ENCODE measurements around the gene FSTL4.
A peak's percentile ranks its signal among the peaks of the same experiment; 100 is the strongest.

Gene FSTL4

DNA sequence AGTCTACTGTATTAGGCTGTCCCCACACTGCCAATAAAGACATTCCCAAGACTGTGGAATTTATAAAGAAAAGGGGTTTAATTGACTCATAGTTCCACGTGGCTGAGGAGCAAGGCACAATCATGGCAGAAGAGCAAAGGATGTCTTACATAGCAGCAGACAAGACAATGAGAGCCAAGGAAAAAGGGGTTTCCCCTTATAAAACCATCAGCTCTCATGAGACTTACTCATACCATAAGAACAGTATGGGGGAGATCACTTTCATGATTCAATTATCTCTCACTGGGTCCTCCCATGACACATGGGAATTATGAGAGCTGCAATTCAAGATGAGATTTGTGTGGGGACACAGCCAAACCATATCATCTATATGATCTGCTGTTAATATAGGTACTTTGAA, 14.8 kb upstream of the FSTL4 start:
- no peaks in the 10 kb centered on the region for H3K4me1 Mint-ChIP-seq
- H3K36me3 Mint-ChIP-seq = no peaks in the 10 kb centered on the region
- no peaks in the 10 kb centered on the region for H3K9me3 Mint-ChIP-seq
- DNase-seq (ENCODE audit: low spot score in 2 of 2) (no peak), ATAC-seq (peak; percentile 93)
- H3K4me3 Mint-ChIP-seq = no peak overlapping the region
- H3K27ac Mint-ChIP-seq = no peak overlapping the region

DNA sequence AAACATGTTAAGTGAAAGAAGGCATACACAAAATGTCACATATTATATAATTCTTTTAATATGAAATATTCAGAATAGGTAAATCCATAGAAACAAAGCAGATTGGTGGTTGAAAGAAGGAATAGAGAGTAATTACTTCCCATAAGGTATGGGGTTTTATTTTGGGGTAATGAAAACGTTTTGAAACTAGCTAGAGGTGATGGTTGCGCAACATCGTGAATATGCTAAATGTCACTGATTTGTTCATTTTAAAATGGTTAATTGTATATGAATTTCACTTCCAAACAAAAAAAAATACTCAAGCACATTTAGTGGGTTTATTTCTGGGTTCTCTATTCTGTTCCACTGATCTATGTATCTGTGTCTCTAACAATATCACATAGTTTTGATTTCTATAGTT, 12.0 kb upstream of the FSTL4 start:
- no peak overlapping the region for H3K4me3 Mint-ChIP-seq
- ATAC-seq (no peak), DNase-seq (ENCODE audit: low spot score in 2 of 2) (no peak)
- no peaks in the 10 kb centered on the region for H3K4me1 Mint-ChIP-seq
- H3K36me3 Mint-ChIP-seq = no peaks in the 10 kb centered on the region
- H3K27ac Mint-ChIP-seq = no peak overlapping the region
- H3K9me3 Mint-ChIP-seq = no peaks in the 10 kb centered on the region

DNA sequence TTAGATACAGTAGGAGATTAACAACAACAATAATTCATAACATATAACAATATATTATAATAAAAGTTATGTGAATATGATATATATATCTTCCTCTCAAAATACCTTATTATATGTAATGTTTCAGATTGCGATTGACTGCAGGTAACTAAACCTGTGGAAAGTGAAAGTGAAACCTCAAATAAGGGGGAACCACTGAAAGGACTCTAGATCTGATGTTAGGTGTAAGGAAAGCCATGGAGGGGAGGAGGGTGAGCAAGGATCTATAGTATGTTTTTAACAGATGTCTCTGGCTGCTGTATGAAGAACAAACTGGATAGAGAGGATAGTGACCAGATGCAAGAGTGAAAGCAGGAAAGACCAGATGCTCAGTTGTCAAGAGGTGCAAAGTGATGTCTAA, 5.8 kb upstream of the FSTL4 start:
- DNase-seq (ENCODE audit: low spot score in 2 of 2) (no peak), ATAC-seq (no peak)
- H3K36me3 Mint-ChIP-seq = no peaks in the 10 kb centered on the region
- peaks cover 8% of the 10 kb centered on the region for H3K4me1 Mint-ChIP-seq
- H3K27ac Mint-ChIP-seq = no peak overlapping the region
- H3K4me3 Mint-ChIP-seq = no peak overlapping the region
- no peaks in the 10 kb centered on the region for H3K9me3 Mint-ChIP-seq

DNA sequence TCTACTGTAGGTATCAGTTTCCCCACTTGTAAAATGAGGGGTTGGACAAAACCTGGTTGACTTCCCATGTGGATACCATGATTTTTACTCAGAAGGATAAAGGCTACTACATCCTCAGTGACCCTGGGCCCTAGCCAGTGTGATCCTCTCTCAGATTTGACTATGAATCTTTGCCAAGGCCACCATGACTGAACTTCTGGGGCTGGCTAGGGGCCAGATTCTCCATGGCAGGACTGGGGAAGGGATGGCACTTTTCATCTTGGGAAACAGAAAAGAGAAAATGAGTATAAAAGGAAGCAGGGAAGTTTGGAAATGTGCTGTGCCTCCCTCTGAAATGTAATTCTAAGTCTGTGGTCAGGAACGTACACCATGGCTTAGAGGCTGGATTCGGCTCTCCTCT, 1.4 kb upstream of the FSTL4 start:
- DNase-seq (ENCODE audit: low spot score in 2 of 2) (no peak), ATAC-seq (no peak)
- Mint-ChIP-seq H3K9me3 (no peaks in the 10 kb centered on the region), H3K27ac (no peak overlapping the region), H3K36me3 (no peaks in the 10 kb centered on the region), H3K4me1 (peaks cover 14% of the 10 kb centered on the region), H3K4me3 (no peak overlapping the region)

DNA sequence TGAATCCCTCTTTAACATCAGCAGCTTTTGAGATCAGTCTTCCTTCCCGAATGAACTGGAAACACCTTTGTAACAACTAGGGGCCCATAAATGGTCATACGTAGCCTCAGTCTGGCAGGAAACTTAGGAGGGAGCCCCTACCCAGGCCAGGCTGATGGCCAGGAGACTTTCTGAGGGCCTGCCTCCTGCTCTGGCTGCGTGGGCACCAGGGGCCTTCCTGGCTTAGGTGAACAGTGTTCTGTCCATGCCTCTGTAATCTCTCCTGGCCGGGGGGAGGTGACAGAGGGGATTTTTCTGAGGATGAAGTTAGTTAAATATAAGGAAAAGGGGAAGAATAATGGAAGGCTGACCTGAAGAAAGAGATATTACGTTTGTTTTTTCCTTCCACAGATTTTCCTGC, 843 bp upstream of the FSTL4 start:
- ATAC-seq = no peak
- Mint-ChIP-seq H3K9me3 (no peaks in the 10 kb centered on the region), H3K27ac (no peak overlapping the region), H3K4me3 (peak overlapping the region; percentile 62), H3K4me1 (peaks cover 14% of the 10 kb centered on the region), H3K36me3 (no peaks in the 10 kb centered on the region)
- DNase-seq (ENCODE audit: low spot score in 2 of 2) = no peak

DNA sequence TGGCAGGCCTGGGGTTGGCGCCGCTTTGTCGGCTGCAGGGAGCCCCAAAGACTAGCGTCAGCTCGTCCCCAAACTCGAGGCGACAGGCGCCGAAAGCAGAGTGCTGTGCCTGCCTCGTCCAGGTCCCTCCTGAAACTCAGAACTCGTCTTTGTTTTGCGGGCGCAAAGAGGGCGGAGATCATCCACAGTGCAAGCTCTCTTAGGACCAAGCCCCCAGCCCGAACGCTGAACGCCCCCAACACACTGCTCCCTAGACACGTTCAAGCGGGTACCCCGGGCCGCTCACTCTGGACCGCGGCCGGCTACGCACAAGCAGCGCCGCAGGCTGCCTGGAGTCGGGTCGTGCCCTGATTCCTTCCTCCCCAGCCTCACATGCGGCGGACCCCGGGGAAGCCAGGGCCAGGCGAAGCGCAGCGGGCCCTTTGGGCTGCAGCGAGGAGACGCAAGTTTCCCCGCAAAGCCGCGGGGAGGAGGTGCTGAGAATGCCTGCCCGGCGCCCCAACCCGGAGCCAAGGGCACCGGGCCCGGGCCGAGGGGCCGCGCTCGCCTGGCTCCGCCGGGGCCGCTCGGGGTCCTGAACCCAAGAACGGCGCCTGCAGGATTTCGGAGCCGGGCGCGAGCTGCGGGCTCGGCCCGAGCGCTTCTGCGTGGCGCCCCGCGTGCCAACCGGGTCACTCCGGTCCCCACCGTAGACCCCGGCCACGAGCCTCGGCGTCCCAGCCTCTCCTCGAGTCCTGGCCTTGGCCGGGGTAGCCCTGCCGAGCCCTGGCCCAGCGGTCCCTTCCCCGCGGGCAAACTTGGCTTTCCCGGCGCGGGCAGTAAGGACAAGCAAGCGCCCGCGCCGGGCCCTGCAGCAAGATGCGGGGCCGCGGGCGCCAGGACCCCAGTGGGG, 738 bp downstream of the FSTL4 start:
- no peak for DNase-seq (ENCODE audit: low spot score in 2 of 2)

DNA sequence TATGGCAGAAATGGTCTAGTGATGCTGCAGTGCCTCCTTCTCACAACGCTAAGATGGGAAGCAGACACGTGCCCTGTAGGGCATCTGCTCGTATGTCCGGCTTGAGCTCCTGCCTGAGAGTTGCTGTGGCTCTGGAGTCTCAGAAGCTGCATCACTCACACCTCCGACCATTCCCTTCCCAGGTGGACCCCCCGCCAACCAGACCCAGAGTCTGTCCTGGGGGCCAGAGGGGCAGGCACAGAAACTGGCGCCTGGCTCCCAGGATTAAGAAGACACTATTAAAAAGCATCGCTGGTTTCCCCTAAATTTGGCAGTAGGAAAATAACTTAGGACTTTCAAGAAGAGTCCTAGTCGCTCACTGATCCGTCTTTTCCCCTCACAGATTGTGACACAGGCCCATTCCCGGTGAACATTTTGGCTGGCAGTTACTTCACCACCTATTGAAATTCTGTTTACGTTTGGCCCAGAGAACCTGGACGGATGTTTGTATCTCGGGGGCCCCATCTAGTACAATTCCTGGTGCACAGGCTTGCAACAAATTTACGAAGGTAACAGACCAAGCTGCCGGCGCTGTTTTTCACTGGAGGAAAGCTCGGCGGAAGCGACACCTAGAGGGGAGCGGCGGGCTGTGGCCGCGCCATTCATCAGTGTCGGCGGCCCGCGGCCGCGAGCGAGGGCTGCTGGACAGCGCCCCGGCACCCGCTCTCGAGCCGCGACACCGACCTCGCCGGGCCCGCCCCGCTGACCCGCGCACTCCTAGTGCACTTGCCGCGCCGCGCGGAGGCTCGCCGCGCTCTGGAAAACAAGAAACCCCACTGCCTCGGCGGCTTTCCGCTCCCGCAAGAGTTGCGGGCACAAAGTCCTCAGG, 1.6 kb downstream of the FSTL4 start:
- peak; percentile 10 to 60 for DNase-seq (ENCODE audit: low spot score in 2 of 2)
- Mint-ChIP-seq H3K36me3 (no peaks in the 10 kb centered on the region), H3K9me3 (no peaks in the 10 kb centered on the region), H3K4me1 (peaks cover 8% of the 10 kb centered on the region), H3K4me3 (peak overlapping the region; percentile 51), H3K27ac (no peak overlapping the region)
- peak; percentile 75 for ATAC-seq

More for the DNA sequence above, 738 bp downstream of the FSTL4 start:
- ATAC-seq = peak; percentile 11
- no peaks in the 10 kb centered on the region for H3K36me3 Mint-ChIP-seq
- no peak overlapping the region for H3K27ac Mint-ChIP-seq
- peaks cover 8% of the 10 kb centered on the region for H3K4me1 Mint-ChIP-seq
- H3K4me3 Mint-ChIP-seq = peak overlapping the region; percentile 51
- no peaks in the 10 kb centered on the region for H3K9me3 Mint-ChIP-seq

DNA sequence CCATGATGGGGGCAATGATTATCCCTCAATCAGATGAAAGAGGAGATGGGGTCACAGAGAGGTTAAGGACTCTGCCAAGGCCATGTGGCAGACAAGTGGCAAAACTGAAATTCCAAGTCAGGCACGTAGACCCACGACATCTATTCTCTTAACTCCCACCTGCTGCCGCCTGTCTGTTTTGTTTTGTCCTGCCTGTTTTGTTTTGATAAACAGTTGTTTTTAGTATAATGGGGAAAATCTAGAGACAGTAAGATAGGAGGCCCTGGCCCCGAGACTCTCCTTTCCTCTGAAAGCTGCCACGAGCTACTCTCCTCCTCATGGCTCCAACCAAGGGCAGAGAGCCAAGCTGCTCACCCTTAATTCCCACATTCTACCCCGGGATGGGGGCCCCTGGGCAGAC, 4.9 kb downstream of the FSTL4 start:
- Mint-ChIP-seq H3K36me3 (no peaks in the 10 kb centered on the region), H3K4me3 (no peak overlapping the region), H3K4me1 (no peaks in the 10 kb centered on the region), H3K9me3 (no peaks in the 10 kb centered on the region), H3K27ac (no peak overlapping the region)
- ATAC-seq = no peak
- DNase-seq (ENCODE audit: low spot score in 2 of 2) = no peak

DNA sequence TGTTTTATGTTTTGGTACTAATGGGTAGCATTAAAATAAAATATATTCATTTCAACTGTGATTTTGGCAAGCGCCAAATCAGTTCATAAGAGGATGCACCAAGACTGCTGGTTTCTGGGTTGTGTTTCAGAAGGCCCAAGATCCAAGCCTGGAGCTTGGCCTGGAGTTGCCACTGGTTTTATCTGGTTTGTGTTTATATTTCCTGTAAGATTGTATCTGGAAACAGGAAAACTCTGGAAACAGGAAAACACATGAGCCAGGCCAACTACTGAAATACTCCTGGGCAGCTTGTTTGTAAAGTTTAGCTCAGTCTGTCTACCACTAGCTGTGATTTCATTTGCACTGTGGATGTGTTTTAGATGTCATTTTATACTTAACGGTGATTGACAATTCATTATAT, 5.5 kb downstream of the FSTL4 start:
- Mint-ChIP-seq H3K27ac (no peak overlapping the region), H3K4me3 (no peak overlapping the region), H3K9me3 (no peaks in the 10 kb centered on the region), H3K4me1 (no peaks in the 10 kb centered on the region), H3K36me3 (no peaks in the 10 kb centered on the region)
- ATAC-seq (no peak), DNase-seq (ENCODE audit: low spot score in 2 of 2) (no peak)

DNA sequence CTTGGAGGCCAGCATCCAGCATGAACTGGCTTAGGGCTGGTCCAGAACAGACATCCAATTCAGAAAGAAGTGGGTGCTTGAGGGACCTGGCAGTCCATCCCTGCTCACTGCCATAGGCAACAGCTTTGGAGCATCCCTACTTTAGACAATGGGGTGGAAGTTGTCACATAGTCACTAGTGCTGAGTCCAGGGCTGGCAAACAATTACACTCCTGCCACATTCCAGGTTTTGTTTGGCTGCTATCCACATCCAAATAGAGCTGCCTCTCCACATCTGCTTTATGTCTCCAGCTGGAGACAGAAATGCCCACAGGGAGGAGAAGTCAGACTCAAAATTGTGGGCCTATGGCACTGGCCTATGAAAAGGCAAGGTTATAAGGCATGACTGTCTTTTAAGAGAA, 7.0 kb downstream of the FSTL4 start:
- H3K4me1 Mint-ChIP-seq = no peaks in the 10 kb centered on the region
- ATAC-seq (peak; percentile 34), DNase-seq (ENCODE audit: low spot score in 2 of 2) (no peak)
- H3K36me3 Mint-ChIP-seq = no peaks in the 10 kb centered on the region
- no peak overlapping the region for H3K4me3 Mint-ChIP-seq
- H3K27ac Mint-ChIP-seq = no peak overlapping the region
- H3K9me3 Mint-ChIP-seq = no peaks in the 10 kb centered on the region

DNA sequence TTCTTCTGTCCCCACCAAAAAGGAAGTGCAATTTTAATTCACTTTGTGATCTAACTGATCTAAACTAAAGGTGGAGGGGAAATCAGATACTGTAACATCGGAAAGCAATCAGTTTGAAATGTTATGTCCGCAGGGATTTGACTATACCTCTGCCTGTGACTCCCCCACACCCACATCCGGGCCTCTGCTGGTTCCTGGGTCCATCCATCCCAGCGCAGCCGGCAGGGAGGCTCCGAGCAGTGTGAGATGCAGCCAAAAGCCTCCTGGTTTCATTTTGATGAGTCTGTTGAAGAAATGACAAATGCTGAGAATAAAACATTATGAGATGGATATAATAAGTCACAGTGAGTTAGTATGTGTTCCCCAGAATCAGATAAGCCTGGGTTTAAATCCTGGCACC, 8.6 kb downstream of the FSTL4 start:
- no peaks in the 10 kb centered on the region for H3K9me3 Mint-ChIP-seq
- no peak overlapping the region for H3K27ac Mint-ChIP-seq
- H3K4me1 Mint-ChIP-seq = no peaks in the 10 kb centered on the region
- ATAC-seq = no peak
- no peaks in the 10 kb centered on the region for H3K36me3 Mint-ChIP-seq
- H3K4me3 Mint-ChIP-seq = no peak overlapping the region
- DNase-seq (ENCODE audit: low spot score in 2 of 2) = no peak

DNA sequence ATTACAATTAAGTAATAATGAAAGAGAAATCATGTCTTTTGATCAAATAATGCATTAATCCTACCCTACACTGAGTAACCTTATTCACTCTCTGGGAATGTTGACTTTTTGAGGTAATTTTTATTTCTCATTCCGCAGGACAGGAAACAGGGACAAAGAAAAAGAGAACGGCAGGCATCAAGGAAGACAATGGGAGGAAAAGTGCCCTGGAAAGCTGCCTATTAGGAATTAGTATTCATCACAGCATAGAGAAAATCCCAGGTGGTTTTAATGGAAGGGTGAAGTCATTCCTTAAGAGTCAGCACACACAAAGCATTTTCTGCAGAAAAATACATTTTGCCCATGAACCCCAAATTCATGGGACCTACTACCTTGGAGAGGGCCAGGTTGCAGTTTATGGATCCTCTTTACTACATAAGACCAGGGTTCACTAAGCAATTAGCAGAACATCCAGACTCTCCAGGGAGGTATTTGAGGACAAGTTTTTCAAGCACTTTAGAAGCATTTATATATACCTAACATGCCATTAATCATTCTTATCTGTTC, 9.4 kb downstream of the FSTL4 start:
- Mint-ChIP-seq H3K4me3 (no peak overlapping the region), H3K9me3 (no peaks in the 10 kb centered on the region), H3K4me1 (no peaks in the 10 kb centered on the region), H3K27ac (no peak overlapping the region), H3K36me3 (no peaks in the 10 kb centered on the region)
- ATAC-seq = no peak
- DNase-seq (ENCODE audit: low spot score in 2 of 2) = no peak

DNA sequence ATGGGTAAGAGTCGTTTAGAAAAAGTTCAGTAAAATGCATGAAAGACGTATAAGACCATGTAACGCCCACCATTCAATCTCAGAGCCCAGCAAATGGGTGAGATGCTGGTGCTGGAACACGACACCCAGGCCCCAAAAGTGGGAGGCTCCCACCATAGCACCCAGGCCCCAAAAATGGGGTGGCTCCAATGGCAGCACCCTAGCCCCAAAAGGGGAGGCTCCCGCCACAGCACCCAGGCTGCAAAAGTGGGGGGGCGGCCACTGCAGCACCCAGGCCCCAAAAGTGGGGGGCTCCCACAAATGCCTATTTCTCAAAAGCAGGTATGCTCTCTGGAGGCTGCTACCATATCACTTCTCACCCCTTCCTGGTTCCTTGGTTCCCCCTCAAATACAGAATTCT, 12.7 kb downstream of the FSTL4 start:
- Mint-ChIP-seq H3K4me1 (no peaks in the 10 kb centered on the region), H3K4me3 (no peak overlapping the region), H3K36me3 (no peaks in the 10 kb centered on the region), H3K9me3 (no peaks in the 10 kb centered on the region), H3K27ac (no peak overlapping the region)
- DNase-seq (ENCODE audit: low spot score in 2 of 2) (no peak), ATAC-seq (no peak)

DNA sequence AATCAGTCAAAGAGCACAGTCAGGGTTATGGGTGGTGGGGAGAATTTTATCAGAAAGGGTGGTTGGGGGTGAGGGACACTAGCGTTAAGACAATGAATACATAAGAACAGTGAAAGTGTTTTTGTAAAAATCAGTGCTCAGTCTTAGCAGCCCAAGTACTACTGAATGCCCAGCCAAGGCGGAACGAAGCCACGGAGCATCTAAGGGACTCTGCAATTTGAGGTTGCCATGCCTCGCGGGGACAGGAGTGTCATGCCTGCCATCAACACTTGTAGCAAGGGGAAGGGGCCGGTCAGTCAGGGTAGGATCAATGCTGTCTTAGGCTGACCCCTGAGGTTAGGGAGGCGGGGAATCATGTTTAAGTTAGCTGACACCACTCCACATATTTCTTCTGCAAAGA, 13.3 kb downstream of the FSTL4 start:
- ATAC-seq (no peak), DNase-seq (ENCODE audit: low spot score in 2 of 2) (no peak)
- no peaks in the 10 kb centered on the region for H3K36me3 Mint-ChIP-seq
- H3K4me1 Mint-ChIP-seq = no peaks in the 10 kb centered on the region
- H3K4me3 Mint-ChIP-seq = no peak overlapping the region
- no peak overlapping the region for H3K27ac Mint-ChIP-seq
- no peaks in the 10 kb centered on the region for H3K9me3 Mint-ChIP-seq

DNA sequence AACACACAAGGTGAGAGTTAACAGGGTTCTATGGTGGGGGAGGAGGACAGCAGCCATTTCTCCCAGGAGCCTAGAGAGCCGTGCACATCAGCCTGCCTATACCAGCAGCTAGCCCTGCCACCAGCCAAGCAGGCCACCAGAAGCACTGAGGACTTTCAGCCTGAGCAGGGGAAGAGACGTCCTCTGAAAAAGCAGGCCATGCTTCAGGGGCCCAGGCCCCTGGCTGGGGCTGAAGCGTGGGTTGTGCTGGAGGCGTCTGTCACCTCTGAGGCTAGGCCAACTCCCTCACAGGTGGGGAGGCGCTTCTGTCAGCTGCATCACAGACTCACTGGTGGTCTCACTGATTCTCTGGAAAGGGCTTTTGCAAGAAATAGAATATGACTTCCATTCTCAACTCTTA, 16.3 kb downstream of the FSTL4 start:
- Mint-ChIP-seq H3K27ac (no peak overlapping the region), H3K36me3 (no peaks in the 10 kb centered on the region), H3K9me3 (no peaks in the 10 kb centered on the region), H3K4me1 (no peaks in the 10 kb centered on the region), H3K4me3 (no peak overlapping the region)
- no peak for ATAC-seq
- no peak for DNase-seq (ENCODE audit: low spot score in 2 of 2)

DNA sequence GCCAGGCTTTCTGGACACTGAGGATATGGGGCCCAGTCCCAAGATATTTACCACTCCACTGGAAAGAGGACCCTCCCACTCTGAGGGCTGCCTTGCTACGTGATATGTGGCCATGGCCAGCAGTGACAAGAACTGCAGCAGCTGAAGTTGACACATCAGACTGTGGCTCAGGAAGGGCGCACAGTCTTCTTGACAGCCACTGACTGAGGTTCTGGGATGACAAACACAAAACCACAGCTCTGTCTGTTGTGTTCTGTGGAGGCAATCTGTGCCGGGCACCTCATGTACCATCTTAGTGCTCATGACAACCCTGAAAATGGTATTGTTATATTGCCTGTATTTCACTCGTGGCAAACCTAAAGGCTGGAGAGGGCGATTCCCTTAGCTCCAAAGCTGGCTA, 16.9 kb downstream of the FSTL4 start:
- H3K9me3 Mint-ChIP-seq = no peaks in the 10 kb centered on the region
- DNase-seq (ENCODE audit: low spot score in 2 of 2) = no peak
- H3K4me1 Mint-ChIP-seq = no peaks in the 10 kb centered on the region
- peak; percentile 58 for ATAC-seq
- H3K36me3 Mint-ChIP-seq = no peaks in the 10 kb centered on the region
- no peak overlapping the region for H3K4me3 Mint-ChIP-seq
- H3K27ac Mint-ChIP-seq = no peak overlapping the region

Measured in stimulated activated effector memory CD8-positive, alpha-beta T cell treated with anti-CD3 and anti-CD28 coated beads, Interleukin-12 subunit alpha, Interleukin-12 subunit beta, amount 100 ng/mL, for 72 hours (primary cell).